B cell (primary cell): ENCODE results near the gene CDK9. TPM values are rescaled to one million over a fixed set of nuclear protein-coding genes. Genes with fewer than 3 reads are reported as not detected.

Experiments
- ATAC-seq: fragments of 200-7000 bp; cut with Tn5 transposase; one replicate; pipeline ENCODE4 v1.10.0; 2021; ENCODE audit warnings: low read depth, mild to moderate bottlenecking, moderate number of reproducible peaks, moderate library complexity
- CTCF ChIA-PET: fragments of 350-600 bp; sonication (Branson Sonifier 250); formaldehyde crosslinking; loops from one replicate; lab custom pipeline; 2021; ENCODE audit warnings: antibody characterized with exemption, inconsistent platforms; lab: Charles Lee
- POLR2A ChIA-PET: fragments of 350-600 bp; sonication (Branson Sonifier 250); formaldehyde crosslinking; loops from one replicate; lab custom pipeline; 2021; ENCODE audit warnings: antibody characterized with exemption; lab: Charles Lee
- DNase-seq: peaks from one replicate; pipeline ENCODE4 v3.0.0; 2013
- H2AFZ ChIP-seq: 2 replicates; pipeline ENCODE4 v1.6.1; 2012; ENCODE audit warnings: mild to moderate bottlenecking, low read depth, low read length; ENCODE audit not compliant: insufficient read depth, poor library complexity, severe bottlenecking
- H3K27ac ChIP-seq, 2 donors: 1 replicate in 1 of 2; 2 replicates in 1 of 2; pipeline ENCODE4 v1.5.1; 2012 to 2013; ENCODE audit warnings: low read length in 2 of 2, mild to moderate bottlenecking in 2 of 2, moderate library complexity in 1 of 2
- H3K27me3 ChIP-seq, 4 experiments: fragments of 200-600 bp in 1 of 4; sonication (generic) in 1 of 4; replicated peaks in 1 of 4; 1 replicate in 2 of 4; 2 replicates in 2 of 4; pipeline versions ENCODE4 v1.6.1 to v1.7.0; 2013 to 2016; ENCODE audit warnings: low read length in 3 of 4, mild to moderate bottlenecking in 2 of 4, mixed read lengths in 1 of 4, moderate library complexity in 1 of 4; ENCODE audit not compliant: insufficient read depth in 4 of 4, control insufficient read depth in 3 of 4; ENCODE audit errors: control extremely low read depth in 1 of 4
- H3K36me3 ChIP-seq, 2 experiments: replicated peaks in 1 of 2; 1 replicate in 1 of 2; 2 replicates in 1 of 2; pipeline versions ENCODE4 v1.6.1 to v1.7.1; 2013; ENCODE audit warnings: low read length in 1 of 2; ENCODE audit not compliant: insufficient read depth in 2 of 2, control insufficient read depth in 1 of 2; ENCODE audit errors: control extremely low read depth in 1 of 2, extremely low read depth in 1 of 2
- H3K4me1 ChIP-seq, 2 donors: fragments of 200-600 bp in 1 of 2; sonication (generic) in 1 of 2; 1 replicate in 1 of 2; 2 replicates in 1 of 2; pipeline versions ENCODE4 v1.5.1 to v1.6.1; 2013 to 2017; ENCODE audit warnings: low read length in 2 of 2; ENCODE audit not compliant: control insufficient read depth in 2 of 2, insufficient read depth in 2 of 2
- H3K4me2 ChIP-seq: replicated peaks from 2 replicates; pipeline ENCODE3; 2012; ENCODE audit warnings: mild to moderate bottlenecking, low read depth, low read length; ENCODE audit not compliant: poor library complexity, severe bottlenecking
- H3K4me3 ChIP-seq, 5 experiments: fragments of 200-600 bp in 1 of 5; sonication (generic) in 1 of 5; 1 replicate in 3 of 5; 2 replicates in 2 of 5; pipeline versions ENCODE4 v1.5.1 to v1.7.0; 2011 to 2016; ENCODE audit warnings: low read length in 4 of 5, mild to moderate bottlenecking in 4 of 5, low read depth in 2 of 5, control low read depth in 1 of 5, moderate library complexity in 1 of 5; ENCODE audit not compliant: insufficient read depth in 1 of 5; ENCODE audit errors: control extremely low read depth in 1 of 5, extremely low read depth in 1 of 5
- H3K79me2 ChIP-seq: fragments of 200-600 bp; sonication (generic); one replicate; pipeline ENCODE4 v1.6.0; 2016; ENCODE audit warnings: low read length; ENCODE audit not compliant: control insufficient read depth, insufficient read depth
- H3K9ac ChIP-seq: fragments of 200-600 bp; sonication (generic); 2 replicates; pipeline ENCODE4 v1.6.1; 2017; ENCODE audit warnings: mild to moderate bottlenecking, low read length, moderate library complexity
- H3K9me3 ChIP-seq, 3 donors: one replicate each; pipeline versions ENCODE4 v1.6.1 to v1.7.1; 2013; ENCODE audit warnings: low read length in 2 of 3; ENCODE audit not compliant: control insufficient read depth in 2 of 3, insufficient read depth in 1 of 3; ENCODE audit errors: control extremely low read depth in 1 of 3
- H4K20me1 ChIP-seq: 2 replicates; pipeline ENCODE4 v1.6.0; 2012; ENCODE audit warnings: mild to moderate bottlenecking, low read length; ENCODE audit not compliant: insufficient read depth, control insufficient read depth, poor library complexity, severe bottlenecking
- H3K27ac Mint-ChIP-seq: one replicate; pipeline ENCODE4 v1.8.0; 2021; ENCODE audit warnings: mixed read lengths
- H3K27me3 Mint-ChIP-seq: one replicate; pipeline ENCODE4 v1.8.0; 2021; ENCODE audit warnings: mixed read lengths
- H3K4me1 Mint-ChIP-seq: one replicate; pipeline ENCODE4 v1.8.0; 2021; ENCODE audit warnings: mixed read lengths
- H3K4me3 Mint-ChIP-seq: one replicate; pipeline ENCODE4 v1.8.0; 2021; ENCODE audit warnings: mixed read lengths
- H3K9me3 Mint-ChIP-seq: one replicate; pipeline ENCODE4 v1.8.0; 2022; ENCODE audit warnings: mixed read lengths; ENCODE audit not compliant: insufficient read depth
- EZH2 ChIP-seq: IDR thresholded peaks from 2 replicates; pipeline ENCODE4 v1.6.1; 2012; ENCODE audit warnings: borderline replicate concordance, low read depth, mild to moderate bottlenecking, moderate library complexity, low read length; ENCODE audit not compliant: insufficient read depth, poor library complexity, severe bottlenecking
- WGBS: methylation state at CpG from one replicate; pipeline ENCODE4 v1.1.5; 2013; ENCODE audit warnings: missing lambda C conversion rate; ENCODE audit not compliant: insufficient coverage; 5-methylcytosine and 5-hydroxymethylcytosine counted together
- intact Hi-C: fragments of 100-400 bp; cut with micrococcal nuclease; formaldehyde crosslinking; loops from one replicate; pipeline ENCODE4 v1.10.0; 2022
- polyA plus RNA-seq: library from polyadenylated mRNA; depleted of rRNA; stranded (reverse); fragments of >200 nt; gene quantifications from 2 replicates; pipeline ENCODE4 v1.2.3, GENCODE V29; 2012
- total RNA-seq, 2 donors: library from RNA; stranded (reverse); fragments of 120-200 nt in 1 of 2; gene quantifications; 1 replicate in 1 of 2; 2 replicates in 1 of 2; pipeline versions ENCODE4 v1.2.3 to v1.2.4, GENCODE V29; 2013 to 2022
- TF ChIP-seq, protein P1 (sequence below): fragments of 200-600 bp; IDR thresholded peaks from one replicate; pipeline ENCODE4 v1.8.0; 2022; ENCODE audit warnings: antibody characterized with exemption, mild to moderate bottlenecking

CDK9 gene
- total and polyA plus RNA-seq, 2 donors (not counting 1 experiment from before 2014, with no cell fraction given): 145 to 176 TPM

DNA sequence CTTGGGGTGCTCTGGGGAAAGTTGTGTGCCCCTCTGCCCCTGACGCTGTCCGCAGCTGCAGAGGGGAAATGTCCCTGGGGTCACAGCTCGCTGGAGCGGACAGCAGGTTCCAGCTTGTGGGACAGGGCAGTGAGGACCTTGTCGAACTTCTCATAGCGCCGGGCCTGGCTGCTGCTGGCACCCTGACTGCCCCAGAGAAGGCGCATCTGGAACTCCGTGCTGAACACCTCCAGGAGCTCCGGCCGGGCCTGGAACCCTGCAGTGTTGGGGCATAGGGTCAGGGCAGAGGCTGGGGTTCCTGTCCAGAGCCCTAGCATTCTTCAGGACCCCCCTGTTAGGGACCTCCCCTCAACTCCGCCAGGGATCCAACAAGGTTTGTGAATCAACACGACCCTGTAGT lies 47.2 kb upstream of the CDK9 start:
- ATAC-seq (no peak), DNase-seq (no peak)
- Histone ChIP-seq H3K79me2 (peaks cover 5% of the 10 kb centered on the region), H3K4me3 (no peak overlapping the region), H3K27me3 (no peaks in the 10 kb centered on the region), H4K20me1 (peaks cover 23% of the 10 kb centered on the region), H3K4me1 (peaks cover 11 to 16% of the 10 kb centered on the region in 2 donors), H3K36me3 (peaks cover 0 to 53% of the 10 kb centered on the region in 2 experiments), H2AFZ (no peak overlapping the region), H3K9ac (no peak overlapping the region), H3K4me2 (no peak overlapping the region), H3K9me3 (no peaks in the 10 kb centered on the region), H3K27ac (peak overlapping the region; percentile 12 to 96)
- CTCF ChIA-PET: interaction anchor here (0.5 kb wide), 1 partner anchor 132 kb away, joined by 3 read pairs; no protein-coding TSS in a partner anchor
- POLR2A ChIA-PET: no interaction called here
- no peak for TF ChIP-seq EZH2
- TF ChIP-seq, protein P1, sequence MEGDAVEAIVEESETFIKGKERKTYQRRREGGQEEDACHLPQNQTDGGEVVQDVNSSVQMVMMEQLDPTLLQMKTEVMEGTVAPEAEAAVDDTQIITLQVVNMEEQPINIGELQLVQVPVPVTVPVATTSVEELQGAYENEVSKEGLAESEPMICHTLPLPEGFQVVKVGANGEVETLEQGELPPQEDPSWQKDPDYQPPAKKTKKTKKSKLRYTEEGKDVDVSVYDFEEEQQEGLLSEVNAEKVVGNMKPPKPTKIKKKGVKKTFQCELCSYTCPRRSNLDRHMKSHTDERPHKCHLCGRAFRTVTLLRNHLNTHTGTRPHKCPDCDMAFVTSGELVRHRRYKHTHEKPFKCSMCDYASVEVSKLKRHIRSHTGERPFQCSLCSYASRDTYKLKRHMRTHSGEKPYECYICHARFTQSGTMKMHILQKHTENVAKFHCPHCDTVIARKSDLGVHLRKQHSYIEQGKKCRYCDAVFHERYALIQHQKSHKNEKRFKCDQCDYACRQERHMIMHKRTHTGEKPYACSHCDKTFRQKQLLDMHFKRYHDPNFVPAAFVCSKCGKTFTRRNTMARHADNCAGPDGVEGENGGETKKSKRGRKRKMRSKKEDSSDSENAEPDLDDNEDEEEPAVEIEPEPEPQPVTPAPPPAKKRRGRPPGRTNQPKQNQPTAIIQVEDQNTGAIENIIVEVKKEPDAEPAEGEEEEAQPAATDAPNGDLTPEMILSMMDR: no peak
- peaks cover 15% of the 10 kb centered on the region for H3K4me1 Mint-ChIP-seq
- H3K4me3 Mint-ChIP-seq: no peak overlapping the region
- no peaks in the 10 kb centered on the region for H3K9me3 Mint-ChIP-seq
- no peak overlapping the region for H3K27ac Mint-ChIP-seq
- H3K27me3 Mint-ChIP-seq: no peaks in the 10 kb centered on the region
- intact Hi-C loops: no loop called here
- WGBS: 84% methylated on average over 8 of the region's 13 CpGs

- no peak overlapping the region for H2AFZ ChIP-seq
- Mint-ChIP-seq H3K4me1 (peaks cover 5% of the 10 kb centered on the region), H3K4me3 (no peak overlapping the region), H3K9me3 (no peaks in the 10 kb centered on the region), H3K27ac (no peak overlapping the region), H3K27me3 (no peaks in the 10 kb centered on the region)
- no peak overlapping the region for H3K4me3 ChIP-seq
- peaks cover 5 to 7% of the 10 kb centered on the region in 2 donors for H3K4me1 ChIP-seq
- H3K27ac ChIP-seq: no peak overlapping the region
- no peak overlapping the region for H3K4me2 ChIP-seq
- DNase-seq (no peak), ATAC-seq (no peak)
- H3K79me2 ChIP-seq: peaks cover 5% of the 10 kb centered on the region
- 97% methylated on average over 19 of the region's 19 CpGs for WGBS
- POLR2A ChIA-PET: interaction anchor here (0.6 kb wide), 1 partner anchor 38 kb away, joined by 3 read pairs; no protein-coding TSS in a partner anchor
- no peaks in the 10 kb centered on the region for H3K9me3 ChIP-seq
- CTCF ChIA-PET: interaction anchor here (0.7 to 1.8 kb wide), 4 partner anchors 45 to 183 kb away, joined by 3 to 6 read pairs (median 5); partner anchors contain the start of gene CDK9
- no peaks in the 10 kb centered on the region for H3K27me3 ChIP-seq
- intact Hi-C loops: no loop called here
- no peak overlapping the region for H3K9ac ChIP-seq
- peaks cover 22% of the 10 kb centered on the region for H4K20me1 ChIP-seq
- TF ChIP-seq, protein P1: no peak
- TF ChIP-seq EZH2: no peak
- H3K36me3 ChIP-seq: peaks cover 0 to 61% of the 10 kb centered on the region in 2 experiments
These were observed 46.1 kb upstream of the CDK9 start for GRCh38 chr9:127739614-127740330.
